Astrocyte (in vitro differentiated cells and primary cell): ENCODE results near the gene DCBLD2. TPM values are rescaled to one million over a fixed set of nuclear protein-coding genes. Genes with fewer than 3 reads are reported as not detected.

Experiments
- DNase-seq: peaks from one replicate; pipeline ENCODE4 v3.0.0-alpha.2; 2010; ENCODE audit warnings: low read depth
- FAIRE-seq: peaks from 2 replicates; lab custom pipeline; 2011; peaks lifted over from hg19 to GRCh38; lab: Jason Lieb, UNC
- H2AFZ ChIP-seq: 2 replicates; pipeline ENCODE4 v1.6.0; 2012; ENCODE audit warnings: low read depth, low read length, inconsistent platforms
- H3K27ac ChIP-seq: 2 replicates; pipeline ENCODE4 v1.5.1; 2011; ENCODE audit warnings: low read depth, low read length, inconsistent platforms
- H3K27me3 ChIP-seq: 2 replicates; pipeline ENCODE4 v1.6.0; 2011; ENCODE audit warnings: low read length, inconsistent platforms; ENCODE audit not compliant: insufficient read depth
- H3K36me3 ChIP-seq: 2 replicates; pipeline ENCODE4 v1.5.1; 2011; ENCODE audit warnings: low read length, inconsistent platforms; ENCODE audit not compliant: insufficient read depth
- H3K4me1 ChIP-seq: 2 replicates; pipeline ENCODE4 v1.5.1; 2011; ENCODE audit warnings: low read length, inconsistent platforms; ENCODE audit not compliant: insufficient read depth
- H3K4me2 ChIP-seq: 2 replicates; pipeline ENCODE4 v1.6.0; 2012; ENCODE audit warnings: low read length, inconsistent platforms
- H3K4me3 ChIP-seq: 2 replicates; pipeline ENCODE4 v1.5.1; 2011; ENCODE audit warnings: low read depth, mild to moderate bottlenecking, low read length, inconsistent platforms; ENCODE audit not compliant: insufficient read depth
- H3K79me2 ChIP-seq: 2 replicates; pipeline ENCODE4 v1.6.0; 2012; ENCODE audit warnings: mild to moderate bottlenecking, low read length, inconsistent platforms; ENCODE audit not compliant: insufficient read depth
- H3K9ac ChIP-seq: 2 replicates; pipeline ENCODE4 v1.6.0; 2012; ENCODE audit warnings: mild to moderate bottlenecking, low read length, inconsistent platforms
- H3K9me3 ChIP-seq: 2 replicates; pipeline ENCODE4 v1.5.1; 2012; ENCODE audit warnings: low read depth, mild to moderate bottlenecking, low read length, inconsistent platforms; ENCODE audit not compliant: insufficient read depth
- H4K20me1 ChIP-seq: 2 replicates; pipeline ENCODE4 v1.6.0; 2012; ENCODE audit warnings: low read length, inconsistent platforms; ENCODE audit not compliant: insufficient read depth
- H3K27ac Mint-ChIP-seq: one replicate; pipeline ENCODE4 v1.8.0; 2021; ENCODE audit warnings: mild to moderate bottlenecking, mixed read lengths; ENCODE audit not compliant: unreplicated experiment
- H3K27me3 Mint-ChIP-seq: one replicate; pipeline ENCODE4 v1.8.0; 2021; ENCODE audit warnings: low read depth, mixed read lengths; ENCODE audit not compliant: unreplicated experiment
- H3K36me3 Mint-ChIP-seq: one replicate; pipeline ENCODE4 v1.8.0; 2021; ENCODE audit warnings: low read depth, mixed read lengths; ENCODE audit not compliant: unreplicated experiment
- H3K4me1 Mint-ChIP-seq: one replicate; pipeline ENCODE4 v1.8.0; 2021; ENCODE audit warnings: low read depth, mixed read lengths; ENCODE audit not compliant: unreplicated experiment
- H3K4me3 Mint-ChIP-seq: one replicate; pipeline ENCODE4 v1.8.0; 2021; ENCODE audit warnings: mild to moderate bottlenecking, moderate library complexity, mixed read lengths; ENCODE audit not compliant: unreplicated experiment
- H3K9me3 Mint-ChIP-seq: one replicate; pipeline ENCODE4 v1.8.0; 2021; ENCODE audit warnings: mild to moderate bottlenecking, mixed read lengths; ENCODE audit not compliant: unreplicated experiment
- CTCF ChIP-seq: IDR thresholded peaks from 2 replicates; pipeline ENCODE4 v1.5.1; 2011; ENCODE audit warnings: low read depth, mild to moderate bottlenecking, inconsistent platforms, low read length, moderate library complexity; ENCODE audit not compliant: insufficient read depth
- EZH2 ChIP-seq: IDR thresholded peaks from 2 replicates; pipeline ENCODE4 v1.6.1; 2012; ENCODE audit warnings: mild to moderate bottlenecking, low read length, inconsistent platforms; ENCODE audit not compliant: insufficient read depth
- total RNA-seq: library from RNA; stranded (reverse); gene quantifications from 2 replicates; pipeline ENCODE4 v1.2.1, GENCODE V29; 2021

The DCBLD2 gene
- total RNA-seq, 1 donor from 2014 or later, result 243 TPM

GRCh38 chr3:98901119-98901391 lies 440 bp downstream of the DCBLD2 start:
- H3K27ac ChIP-seq, result peak overlapping the region; percentile 93
- Mint-ChIP-seq H3K27ac (peak overlapping the region; percentile 73), H3K9me3 (no peaks in the 10 kb centered on the region), H3K27me3 (no peaks in the 10 kb centered on the region), H3K36me3 (no peaks in the 10 kb centered on the region), H3K4me1 (peaks cover 27% of the 10 kb centered on the region), H3K4me3 (peak overlapping the region; percentile 96)
- H2AFZ ChIP-seq, result no peak overlapping the region
- H3K4me1 ChIP-seq, result peaks cover 24% of the 10 kb centered on the region
- peak overlapping the region; percentile 93 for H3K9ac ChIP-seq
- peaks cover 12% of the 10 kb centered on the region for H3K36me3 ChIP-seq
- peaks cover 79% of the 10 kb centered on the region for H3K79me2 ChIP-seq
- peaks cover 38% of the 10 kb centered on the region for H4K20me1 ChIP-seq
- peak overlapping the region; percentile 95 for H3K4me3 ChIP-seq
- FAIRE-seq (no peak), DNase-seq (no peak)
- H3K9me3 ChIP-seq, result no peaks in the 10 kb centered on the region
- TF ChIP-seq EZH2 (no peak), CTCF (no peak)
- peak overlapping the region; percentile 87 for H3K4me2 ChIP-seq
- no peaks in the 10 kb centered on the region for H3K27me3 ChIP-seq

GRCh38 chr3:98900265-98901118 lies 1.0 kb downstream of the DCBLD2 start:
- DNase-seq, result no peak
- TF ChIP-seq CTCF (no peak), EZH2 (no peak)

GRCh38 chr3:98897701-98898100 lies 3.8 kb downstream of the DCBLD2 start:
- Histone ChIP-seq H3K79me2 (peaks cover 96% of the 10 kb centered on the region), H3K36me3 (peaks cover 31% of the 10 kb centered on the region), H4K20me1 (peaks cover 72% of the 10 kb centered on the region), H3K4me1 (peaks cover 38% of the 10 kb centered on the region), H3K4me2 (peak overlapping the region; percentile 87), H2AFZ (no peak overlapping the region), H3K4me3 (peak overlapping the region; percentile 95), H3K27ac (peak overlapping the region; percentile 93), H3K27me3 (no peaks in the 10 kb centered on the region), H3K9ac (peak overlapping the region; percentile 93), H3K9me3 (no peaks in the 10 kb centered on the region)
- FAIRE-seq, result no peak
- no peak overlapping the region for H3K27ac Mint-ChIP-seq
- H3K36me3 Mint-ChIP-seq, result no peaks in the 10 kb centered on the region
- no peaks in the 10 kb centered on the region for H3K9me3 Mint-ChIP-seq
- peak overlapping the region; percentile 96 for H3K4me3 Mint-ChIP-seq
- DNase-seq, result no peak
- H3K4me1 Mint-ChIP-seq, result peaks cover 29% of the 10 kb centered on the region
- TF ChIP-seq CTCF (no peak), EZH2 (no peak)
- no peaks in the 10 kb centered on the region for H3K27me3 Mint-ChIP-seq

More at GRCh38 chr3:98900265-98901118, 1.0 kb downstream of the DCBLD2 start:
- no peaks in the 10 kb centered on the region for H3K9me3 Mint-ChIP-seq
- no peaks in the 10 kb centered on the region for H3K27me3 ChIP-seq
- H3K27me3 Mint-ChIP-seq, result no peaks in the 10 kb centered on the region
- peak overlapping the region; percentile 96 for H3K4me3 Mint-ChIP-seq
- H3K4me3 ChIP-seq, result peak overlapping the region; percentile 95
- no peak overlapping the region for H2AFZ ChIP-seq
- peaks cover 44% of the 10 kb centered on the region for H4K20me1 ChIP-seq
- peaks cover 16% of the 10 kb centered on the region for H3K36me3 ChIP-seq
- peak overlapping the region; percentile 87 for H3K4me2 ChIP-seq
- peak overlapping the region; percentile 93 for H3K27ac ChIP-seq
- no peak for FAIRE-seq
- H3K36me3 Mint-ChIP-seq, result no peaks in the 10 kb centered on the region
- H3K9ac ChIP-seq, result peak overlapping the region; percentile 93
- peaks cover 85% of the 10 kb centered on the region for H3K79me2 ChIP-seq
- no peaks in the 10 kb centered on the region for H3K9me3 ChIP-seq
- H3K4me1 ChIP-seq, result peaks cover 28% of the 10 kb centered on the region
- peak overlapping the region; percentile 73 for H3K27ac Mint-ChIP-seq
- peaks cover 26% of the 10 kb centered on the region for H3K4me1 Mint-ChIP-seq
